Measurements from ENCODE around the gene KRT78. TPM values are rescaled to one million over a fixed set of nuclear protein-coding genes. Genes with fewer than 3 reads are reported as not detected.

Gene KRT78
- total and polyA plus RNA-seq, 2 donors (not counting 1 experiment from before 2014, with no cell fraction given): not detected

GRCh38 chr12:52849511-52849910 lies 717 bp upstream of the KRT78 start:
- 90% methylated on average over 4 of the region's 6 CpGs for WGBS (ENCODE audit: insufficient coverage)
- peaks cover 0 to 7% of the 10 kb centered on the region in 2 donors for H3K4me1 ChIP-seq (ENCODE audit: control insufficient read depth in 2 of 2, insufficient read depth in 2 of 2, low read length in 2 of 2)
- CTCF ChIA-PET: no interaction called here
- no peak overlapping the region for H2AFZ ChIP-seq (ENCODE audit: insufficient read depth, low read depth, low read length, poor library complexity, severe bottlenecking)
- no peak for TF ChIP-seq EZH2 (IDR thresholded peaks at IDR 0.05; ENCODE audit: borderline replicate concordance, insufficient read depth, low read depth, low read length, poor library complexity, severe bottlenecking)
- no peak overlapping the region for H3K4me3 ChIP-seq (ENCODE audit: control extremely low read depth in 1 of 5, extremely low read depth in 1 of 5, insufficient read depth in 1 of 5, low read depth in 2 of 5, low read length in 4 of 5)
- H3K27ac ChIP-seq (ENCODE audit: low read length in 2 of 2): no peak overlapping the region
- Mint-ChIP-seq H3K4me1 (peaks cover 6% of the 10 kb centered on the region), H3K27ac (no peak overlapping the region), H3K27me3 (peaks cover 19% of the 10 kb centered on the region), H3K4me3 (no peak overlapping the region), H3K9me3 (ENCODE audit: insufficient read depth) (no peaks in the 10 kb centered on the region)
- no peak for ATAC-seq (ENCODE audit: low read depth)
- no peaks in the 10 kb centered on the region for H3K79me2 ChIP-seq (ENCODE audit: control insufficient read depth, insufficient read depth, low read length)
- no peaks in the 10 kb centered on the region for H3K27me3 ChIP-seq (replicated peaks in 1 of 4; ENCODE audit: control extremely low read depth in 1 of 4, control insufficient read depth in 3 of 4, insufficient read depth in 4 of 4, low read length in 3 of 4)
- intact Hi-C loops (cut with micrococcal nuclease): no loop called here
- no peak for DNase-seq
- H4K20me1 ChIP-seq (ENCODE audit: control insufficient read depth, insufficient read depth, low read length, poor library complexity, severe bottlenecking): no peaks in the 10 kb centered on the region
- no peaks in the 10 kb centered on the region for H3K9me3 ChIP-seq (ENCODE audit: control extremely low read depth in 1 of 3, control insufficient read depth in 2 of 3, insufficient read depth in 1 of 3, low read length in 2 of 3)
- no peak overlapping the region for H3K9ac ChIP-seq (ENCODE audit: low read length)
- H3K4me2 ChIP-seq (replicated peaks; ENCODE audit: low read depth, low read length, poor library complexity, severe bottlenecking): no peak overlapping the region
- no peaks in the 10 kb centered on the region for H3K36me3 ChIP-seq (replicated peaks in 1 of 2; ENCODE audit: control extremely low read depth in 1 of 2, control insufficient read depth in 1 of 2, extremely low read depth in 1 of 2, insufficient read depth in 2 of 2, low read length in 1 of 2)
- POLR2A ChIA-PET: no interaction called here

GRCh38 chr12:52847335-52848102 lies 1.3 kb downstream of the KRT78 start:
- peaks cover 6% of the 10 kb centered on the region for H3K4me1 Mint-ChIP-seq

More at GRCh38 chr12:52847335-52848102, 1.3 kb downstream of the KRT78 start:
- Mint-ChIP-seq H3K9me3 (ENCODE audit: insufficient read depth) (no peaks in the 10 kb centered on the region), H3K27me3 (peaks cover 17% of the 10 kb centered on the region), H3K4me3 (no peak overlapping the region), H3K27ac (no peak overlapping the region)
- DNase-seq: no peak
- Histone ChIP-seq H4K20me1 (ENCODE audit: control insufficient read depth, insufficient read depth, low read length, poor library complexity, severe bottlenecking) (no peaks in the 10 kb centered on the region), H3K79me2 (ENCODE audit: control insufficient read depth, insufficient read depth, low read length) (no peaks in the 10 kb centered on the region), H3K9ac (ENCODE audit: low read length) (no peak overlapping the region), H3K9me3 (ENCODE audit: control extremely low read depth in 1 of 3, control insufficient read depth in 2 of 3, insufficient read depth in 1 of 3, low read length in 2 of 3) (no peaks in the 10 kb centered on the region), H3K4me2 (replicated peaks; ENCODE audit: low read depth, low read length, poor library complexity, severe bottlenecking) (no peak overlapping the region), H2AFZ (ENCODE audit: insufficient read depth, low read depth, low read length, poor library complexity, severe bottlenecking) (no peak overlapping the region), H3K4me3 (ENCODE audit: control extremely low read depth in 1 of 5, extremely low read depth in 1 of 5, insufficient read depth in 1 of 5, low read depth in 2 of 5, low read length in 4 of 5) (no peak overlapping the region), H3K4me1 (ENCODE audit: control insufficient read depth in 2 of 2, insufficient read depth in 2 of 2, low read length in 2 of 2) (peaks cover 0 to 7% of the 10 kb centered on the region in 2 donors), H3K27me3 (replicated peaks in 1 of 4; ENCODE audit: control extremely low read depth in 1 of 4, control insufficient read depth in 3 of 4, insufficient read depth in 4 of 4, low read length in 3 of 4) (no peaks in the 10 kb centered on the region), H3K36me3 (replicated peaks in 1 of 2; ENCODE audit: control extremely low read depth in 1 of 2, control insufficient read depth in 1 of 2, extremely low read depth in 1 of 2, insufficient read depth in 2 of 2, low read length in 1 of 2) (no peaks in the 10 kb centered on the region), H3K27ac (ENCODE audit: low read length in 2 of 2) (no peak overlapping the region)
- no peak for ATAC-seq (ENCODE audit: low read depth)
- POLR2A ChIA-PET: no interaction called here
- WGBS (ENCODE audit: insufficient coverage): 96% methylated on average over 12 of the region's 12 CpGs
- TF ChIP-seq CTCF (IDR thresholded peaks at IDR 0.05): no peak
- TF ChIP-seq EZH2 (IDR thresholded peaks at IDR 0.05; ENCODE audit: borderline replicate concordance, insufficient read depth, low read depth, low read length, poor library complexity, severe bottlenecking): no peak
- CTCF ChIA-PET: no interaction called here
- intact Hi-C loops (cut with micrococcal nuclease): no loop called here
